DMS153 treated with DMSO at 0.1 percent for 48 hours (cell line): ENCODE measurements around the gene SPTBN2.

Experiments used
- DNase-seq: peaks from one replicate; lab custom pipeline; 2025; ENCODE audit not compliant: unreplicated experiment; lab: John Stamatoyannopoulos, UW

Gene SPTBN2

DNA sequence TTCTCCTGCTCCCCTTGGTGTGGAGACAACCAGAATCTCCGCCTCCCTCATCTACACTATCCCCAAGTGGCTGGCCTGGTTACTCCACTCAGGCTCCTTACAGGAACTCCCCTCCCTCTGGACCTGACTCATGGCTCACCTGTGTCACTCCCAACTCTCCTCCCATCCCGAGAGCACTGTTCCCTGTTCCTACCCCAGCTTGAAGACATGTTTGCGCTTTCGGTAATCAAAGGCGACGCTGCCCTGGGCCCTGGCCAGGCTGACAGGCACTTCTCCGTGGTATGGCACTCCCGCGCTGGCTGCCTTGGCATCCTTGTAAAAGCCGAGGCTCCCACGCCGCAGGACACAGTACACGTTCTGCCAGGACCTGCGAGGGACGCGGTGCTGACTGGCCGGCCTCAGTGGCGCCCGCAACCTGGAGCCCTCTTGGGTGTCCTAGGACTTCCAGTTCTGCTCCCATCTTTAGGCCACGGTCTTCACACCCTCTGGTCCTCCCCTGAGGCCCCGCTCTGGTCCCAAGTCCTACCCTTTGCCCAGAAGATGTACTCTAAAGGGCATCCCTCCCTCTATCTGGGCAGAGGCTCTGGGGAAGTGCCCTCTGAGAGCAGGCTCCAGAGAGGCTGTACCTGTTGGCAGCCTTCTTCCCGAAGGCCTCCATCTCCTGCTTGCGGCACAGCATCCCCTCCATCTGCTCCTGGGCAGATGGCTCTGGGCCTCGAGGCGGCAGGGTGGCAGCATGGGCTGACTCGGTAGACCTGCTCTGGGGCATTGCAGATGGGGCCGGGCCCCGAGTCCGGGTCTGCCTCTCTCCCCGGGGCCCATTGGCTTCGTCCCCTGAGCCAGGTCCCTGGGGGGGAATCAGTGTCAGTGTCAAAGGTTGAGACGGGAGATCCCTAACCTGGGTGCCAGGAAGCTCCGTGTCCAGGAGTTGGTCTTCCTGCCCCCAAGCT is 41.9 kb downstream of the SPTBN2 start:
- DNase-seq = no peak

DNA sequence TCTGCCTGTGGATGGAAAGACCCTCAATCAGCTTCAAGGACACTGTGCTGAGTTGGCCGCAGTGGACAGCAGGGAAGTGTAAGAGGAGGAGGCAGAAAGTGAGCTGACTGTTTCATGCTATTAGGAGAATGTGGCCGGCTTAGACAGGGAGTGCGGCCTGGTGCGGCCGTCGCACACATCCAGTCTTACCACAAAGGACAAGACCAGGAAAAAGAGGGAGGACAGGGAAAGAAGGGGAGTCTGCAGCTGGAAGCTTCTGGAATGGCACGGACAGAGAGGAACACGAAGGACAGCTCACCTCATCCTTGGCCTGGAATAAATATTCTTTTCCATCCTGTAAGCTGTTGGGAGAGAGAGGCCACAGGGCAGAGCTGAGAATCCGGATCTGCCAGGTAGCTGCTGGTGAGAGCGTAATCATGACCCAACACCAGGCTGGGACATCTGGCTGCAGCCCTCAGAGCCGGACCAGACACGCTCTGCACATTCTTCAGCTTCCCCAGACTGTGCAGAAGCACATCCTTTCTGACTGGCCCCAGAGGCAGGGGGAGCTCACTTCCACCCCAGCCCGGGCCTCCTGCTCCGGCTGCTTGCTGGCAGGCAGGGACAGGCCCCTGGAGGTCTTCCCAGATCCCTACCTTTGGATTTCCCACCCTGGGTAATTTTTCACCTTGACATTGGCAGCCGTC is 42.8 kb downstream of the SPTBN2 start:
- no peak for DNase-seq

- DNase-seq = no peak
These were observed 43.5 kb downstream of the SPTBN2 start for GRCh38 chr11:66685276-66686099.

DNA sequence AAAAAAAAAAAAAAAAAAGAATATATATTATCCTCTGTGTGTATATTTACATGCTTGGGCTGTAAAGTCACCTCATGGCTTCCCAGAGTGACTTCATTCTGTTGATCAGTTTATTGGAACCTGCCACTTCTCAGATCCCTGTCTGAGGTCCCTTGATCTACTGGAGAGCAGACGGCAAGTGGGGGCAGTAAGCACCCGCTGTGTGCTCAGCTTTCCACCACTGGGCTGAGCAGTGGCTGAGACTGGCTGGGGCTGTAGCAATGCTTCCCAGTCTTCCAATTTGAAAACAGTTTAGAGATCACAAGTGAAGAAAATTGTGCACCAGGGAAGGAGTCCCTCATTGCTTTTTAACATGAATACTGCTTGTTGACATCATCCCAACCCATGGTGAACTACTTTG is 44.4 kb downstream of the SPTBN2 start:
- no peak for DNase-seq

- no peak for DNase-seq
These were observed 45.1 kb downstream of the SPTBN2 start for GRCh38 chr11:66683877-66684276.

GRCh38 chr11:66680966-66681645 is 47.9 kb downstream of the SPTBN2 start:
- no peak for DNase-seq

DNA sequence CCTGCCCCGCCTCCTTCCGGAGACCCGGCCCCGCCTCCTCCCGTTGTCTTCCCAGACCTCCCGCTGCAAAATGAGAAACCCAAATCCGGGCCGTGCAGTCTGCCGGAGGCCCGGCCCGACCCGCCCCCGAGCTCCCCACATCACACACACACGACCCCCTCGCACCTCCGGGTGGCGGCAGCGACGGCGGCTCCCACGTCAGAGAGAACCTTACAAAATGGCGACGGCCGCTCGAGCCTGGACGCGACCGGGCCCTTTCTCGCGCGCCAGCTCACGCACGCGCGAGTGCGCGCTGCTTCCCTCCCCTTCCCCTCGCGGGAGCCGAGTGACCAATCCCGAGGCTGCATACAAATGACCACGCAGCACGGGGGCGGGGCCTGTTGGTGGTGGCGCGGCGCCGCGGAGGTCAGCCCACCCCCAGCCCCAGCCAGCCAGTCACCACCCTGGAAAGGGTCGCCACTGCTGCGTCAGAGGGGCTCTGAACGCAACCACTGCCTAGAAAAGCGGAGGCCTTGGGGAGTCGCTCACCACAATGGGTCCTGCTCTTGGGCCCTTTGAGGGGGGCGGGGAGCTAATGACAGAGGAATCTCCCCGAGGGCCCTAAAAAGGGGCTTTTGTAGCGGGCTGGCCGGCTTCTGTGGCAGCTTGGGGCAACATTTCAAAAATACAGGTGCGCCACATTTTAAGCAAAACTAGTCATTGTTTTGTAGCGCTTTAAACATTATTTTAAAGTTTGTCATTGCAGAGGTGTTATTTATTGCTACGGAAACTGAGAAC is 51.2 kb downstream of the SPTBN2 start, which contains the start of gene RBM4B:
Gene RBM4B (minus strand): TSS at position 289 of the 777 bp plus-strand sequence. CDS start 808 bp downstream, outside the sequence.
- DNase-seq = peak; percentile 84

- DNase-seq = no peak
These were observed 52.0 kb downstream of the SPTBN2 start for GRCh38 chr11:66676931-66677598.

DNA sequence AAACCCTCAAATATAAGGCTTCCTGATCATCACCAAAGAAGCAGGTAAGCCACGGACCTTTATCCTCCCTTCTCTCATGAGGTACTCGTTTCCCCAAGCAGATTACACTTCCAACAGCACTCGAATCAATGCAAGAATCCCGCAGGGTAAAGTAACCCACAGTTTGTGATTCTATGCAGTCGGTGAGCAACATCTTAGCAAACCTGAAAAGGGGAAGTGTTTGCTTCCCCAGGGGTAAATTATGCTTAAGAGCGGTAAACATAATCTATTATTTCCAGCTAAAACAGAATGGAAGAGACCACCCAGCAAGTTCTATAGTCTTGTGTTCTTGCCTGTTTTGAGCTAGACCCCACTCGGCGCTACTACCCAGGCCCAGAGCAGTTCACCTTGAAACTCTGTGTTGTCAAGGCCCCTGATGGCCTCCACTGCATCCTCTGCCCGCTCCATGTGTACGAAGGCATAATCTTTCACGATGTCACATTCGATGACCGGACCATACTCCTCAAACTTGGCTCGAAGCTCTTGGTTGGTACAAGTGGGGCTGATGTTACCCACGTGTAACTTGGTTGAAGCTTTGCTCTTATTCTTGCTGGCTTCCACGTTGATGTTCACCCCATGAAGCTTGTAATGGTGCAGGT is 52.6 kb downstream of the SPTBN2 start:
- no peak for DNase-seq

DNA sequence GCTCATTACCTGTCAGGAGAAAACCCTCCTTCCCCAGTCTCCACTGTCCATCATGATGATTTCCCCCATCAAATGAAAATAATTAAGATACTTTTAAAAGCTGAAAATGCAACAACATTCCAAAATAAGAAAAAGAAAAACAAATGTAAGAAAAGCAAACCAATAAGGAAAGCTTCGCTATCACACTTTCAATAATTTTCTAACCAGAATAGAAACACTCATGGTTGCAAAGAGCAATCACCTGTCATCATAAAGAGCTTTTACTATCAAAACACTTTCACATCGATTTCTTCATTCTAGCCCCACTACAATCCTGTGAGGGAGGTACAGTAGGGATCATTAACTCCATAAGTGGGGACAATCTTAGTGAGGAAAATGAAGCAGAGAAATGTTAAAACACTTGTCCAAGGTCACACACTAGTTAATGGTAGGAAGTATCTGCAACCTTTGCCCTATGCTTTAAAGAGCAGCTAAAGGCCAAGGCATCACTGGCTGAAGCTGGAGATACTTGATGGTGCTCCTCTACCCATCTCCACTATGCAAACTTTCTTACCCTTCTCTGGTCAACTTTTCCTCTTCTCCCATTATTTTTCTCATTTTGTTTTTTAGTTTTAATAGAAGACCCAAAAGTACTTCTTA is 53.9 kb downstream of the SPTBN2 start:
- no peak for DNase-seq

DNA sequence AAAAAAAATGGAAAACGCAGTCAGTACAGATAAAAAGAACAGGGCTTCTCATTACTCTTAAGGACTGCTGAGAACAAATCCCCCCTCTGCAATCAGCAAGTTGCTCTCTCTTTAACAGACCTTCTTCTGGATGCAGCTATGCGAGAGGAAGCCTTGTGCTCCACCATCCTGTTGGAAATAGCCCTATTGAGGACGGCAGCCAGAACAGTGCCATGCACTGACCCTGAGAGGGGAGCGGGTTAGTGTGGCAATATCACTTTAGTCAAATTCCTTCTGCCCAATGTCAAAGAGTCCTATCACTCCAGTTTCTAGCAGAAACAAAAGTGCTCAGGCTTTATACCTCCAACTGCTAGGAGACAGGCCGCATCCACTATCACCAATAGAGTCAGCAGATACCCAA is 58.2 kb downstream of the SPTBN2 start:
- no peak for DNase-seq

DNA sequence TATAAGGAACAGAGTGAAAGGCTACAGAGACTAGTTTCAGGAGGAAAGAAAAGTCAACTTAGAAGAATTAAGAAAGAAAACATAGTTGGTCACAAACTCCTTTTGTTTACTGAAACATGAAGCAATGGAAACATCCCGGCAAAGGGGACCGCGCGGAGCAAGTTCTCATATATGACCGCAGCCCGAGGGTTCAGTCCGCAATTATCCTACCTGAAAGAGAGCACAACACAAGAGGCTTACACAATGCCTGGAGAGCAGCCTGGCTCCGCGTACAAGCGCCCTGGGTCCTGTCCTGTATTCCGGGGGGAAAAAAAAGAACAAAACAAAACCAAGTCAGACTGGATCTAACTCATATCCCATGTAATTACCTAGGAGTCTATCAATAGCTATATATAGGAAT is 63.6 kb downstream of the SPTBN2 start:
- DNase-seq = no peak

- no peak for DNase-seq
These were observed 65.2 kb downstream of the SPTBN2 start for GRCh38 chr11:66663741-66664296.

GRCh38 chr11:66659763-66660162 is 69.3 kb downstream of the SPTBN2 start:
- no peak for DNase-seq

DNA sequence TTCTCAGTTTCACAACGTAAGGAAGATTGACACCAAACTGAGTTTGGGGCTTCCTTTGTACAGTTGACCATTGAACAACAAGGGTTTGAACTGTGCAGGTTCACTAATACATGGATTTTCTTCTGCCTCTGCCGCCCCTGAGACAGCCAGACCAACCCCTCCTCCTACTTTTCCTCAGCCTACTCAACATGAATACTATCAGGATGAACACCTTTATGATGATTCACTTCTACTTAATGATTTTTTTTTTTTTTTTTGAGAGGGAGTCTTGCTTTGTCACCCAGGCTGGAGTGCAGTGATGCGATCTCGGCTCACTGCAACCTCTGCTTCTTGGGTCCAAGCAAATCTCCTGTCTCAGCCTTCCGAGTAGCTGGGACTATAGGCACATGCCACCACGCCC is 75.9 kb downstream of the SPTBN2 start:
- DNase-seq = no peak

DNA sequence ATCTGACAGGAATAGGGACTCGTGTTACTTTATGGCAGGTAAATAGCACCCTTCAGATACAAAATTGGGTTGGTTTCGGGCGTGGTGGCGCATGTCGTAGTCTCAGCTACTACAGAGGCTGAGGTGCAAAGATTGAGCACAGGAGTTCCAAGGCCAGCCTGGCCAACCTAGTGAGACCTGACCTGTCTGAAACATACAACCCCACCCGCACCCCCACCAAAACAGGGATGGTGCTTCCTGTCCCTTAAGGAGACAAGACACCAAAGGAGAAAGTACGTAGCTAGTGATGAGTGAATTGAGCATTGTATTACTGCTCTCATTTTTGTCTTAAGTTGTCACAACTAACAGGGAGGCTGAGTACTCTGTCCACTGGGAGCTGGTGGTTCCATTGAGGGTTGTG is 76.4 kb downstream of the SPTBN2 start:
- DNase-seq = no peak

GRCh38 chr11:66651016-66651415 is 78.0 kb downstream of the SPTBN2 start:
- DNase-seq = no peak

- DNase-seq = no peak
These were observed 79.1 kb downstream of the SPTBN2 start for GRCh38 chr11:66649903-66650302.
